Measurements from ENCODE around the gene BTBD19.
"Not testable (repeated sequence)": the region's sequence is repeated elsewhere in the genome, so short reads cannot be mapped to it uniquely, and the experiment has no call there.

BTBD19 gene

GRCh38 chr1:44827197-44828002, 19.1 kb downstream of the BTBD19 start:
- no peak for DNase-seq (ENCODE audit: extremely low read depth in 1 of 2, low read depth in 1 of 2)

GRCh38 chr1:44828003-44828651, 19.8 kb downstream of the BTBD19 start:
- DNase-seq (ENCODE audit: extremely low read depth in 1 of 2, low read depth in 1 of 2): no peak

GRCh38 chr1:44828841-44829440, 20.6 kb downstream of the BTBD19 start:
- DNase-seq (ENCODE audit: extremely low read depth in 1 of 2, low read depth in 1 of 2): no peak

- DNase-seq (ENCODE audit: extremely low read depth in 1 of 2, low read depth in 1 of 2): no peak
These were observed 21.4 kb downstream of the BTBD19 start for GRCh38 chr1:44829506-44830384.

- DNase-seq (ENCODE audit: extremely low read depth in 1 of 2, low read depth in 1 of 2): no peak
These were observed 22.6 kb downstream of the BTBD19 start for GRCh38 chr1:44830900-44831304.

- DNase-seq (ENCODE audit: extremely low read depth in 1 of 2, low read depth in 1 of 2): no peak
These were observed 23.2 kb downstream of the BTBD19 start for GRCh38 chr1:44831516-44831915.

- DNase-seq (ENCODE audit: extremely low read depth in 1 of 2, low read depth in 1 of 2): no peak
These were observed 23.9 kb downstream of the BTBD19 start for GRCh38 chr1:44832056-44832705.

GRCh38 chr1:44834328-44834727, 26.0 kb downstream of the BTBD19 start:
- DNase-seq (ENCODE audit: extremely low read depth in 1 of 2, low read depth in 1 of 2): no peak

- peak; percentile 59 to 88 for DNase-seq (ENCODE audit: extremely low read depth in 1 of 2, low read depth in 1 of 2)
These were observed 27.7 kb downstream of the BTBD19 start for GRCh38 chr1:44835738-44836675.

- DNase-seq (ENCODE audit: extremely low read depth in 1 of 2, low read depth in 1 of 2): not testable (repeated sequence)
These were observed 30.0 kb downstream of the BTBD19 start for GRCh38 chr1:44838294-44838693.

- DNase-seq (ENCODE audit: extremely low read depth in 1 of 2, low read depth in 1 of 2): no peak
These were observed 31.3 kb downstream of the BTBD19 start for GRCh38 chr1:44839576-44839975.

- no peak for DNase-seq (ENCODE audit: extremely low read depth in 1 of 2, low read depth in 1 of 2)
These were observed 34.2 kb downstream of the BTBD19 start for GRCh38 chr1:44842486-44842861.

GRCh38 chr1:44842862-44843655, 34.7 kb downstream of the BTBD19 start, which contains the start of gene PTCH2:
TSS of gene PTCH2 (minus strand) at chr1:44843253. CDS start at chr1:44842932, 321 bp downstream.
- no peak for DNase-seq (ENCODE audit: extremely low read depth in 1 of 2, low read depth in 1 of 2)

GRCh38 chr1:44846985-44847384, 38.7 kb downstream of the BTBD19 start:
- no peak for DNase-seq (ENCODE audit: extremely low read depth in 1 of 2, low read depth in 1 of 2)

GRCh38 chr1:44847845-44848244, 39.5 kb downstream of the BTBD19 start:
- no peak for DNase-seq (ENCODE audit: extremely low read depth in 1 of 2, low read depth in 1 of 2)

- DNase-seq (ENCODE audit: extremely low read depth in 1 of 2, low read depth in 1 of 2): no peak
These were observed 40.3 kb downstream of the BTBD19 start for GRCh38 chr1:44848456-44849181.

GRCh38 chr1:44849575-44850132, 41.3 kb downstream of the BTBD19 start:
- DNase-seq (ENCODE audit: extremely low read depth in 1 of 2, low read depth in 1 of 2): no peak

- no peak for DNase-seq (ENCODE audit: extremely low read depth in 1 of 2, low read depth in 1 of 2)
These were observed 43.0 kb downstream of the BTBD19 start for GRCh38 chr1:44851308-44851707.

Measured in stimulated activated CD8-positive, alpha-beta memory T cell treated with anti-CD3 and anti-CD28 coated beads, Interleukin-7, amount 100 ng/mL, for 48 hours (primary cell).